ENCODE results near the gene NDOR1.

The NDOR1 gene

GRCh38 chr9:137182836-137183235 is 22.7 kb upstream of the NDOR1 start:
- DNase-seq (ENCODE audit: extremely low read depth in 1 of 2, low read depth in 1 of 2) = no peak

- no peak for DNase-seq (ENCODE audit: extremely low read depth in 1 of 2, low read depth in 1 of 2)
These were observed 21.4 kb upstream of the NDOR1 start for GRCh38 chr9:137183980-137184595.

GRCh38 chr9:137184881-137185660 is 20.4 kb upstream of the NDOR1 start:
- no peak for DNase-seq (ENCODE audit: extremely low read depth in 1 of 2, low read depth in 1 of 2)

- no peak for DNase-seq (ENCODE audit: extremely low read depth in 1 of 2, low read depth in 1 of 2)
These were observed 19.6 kb upstream of the NDOR1 start for GRCh38 chr9:137185921-137186320.

- DNase-seq (ENCODE audit: extremely low read depth in 1 of 2, low read depth in 1 of 2) = no peak
These were observed 19.1 kb upstream of the NDOR1 start for GRCh38 chr9:137186385-137186784.

GRCh38 chr9:137187386-137187785 is 18.1 kb upstream of the NDOR1 start:
- no peak for DNase-seq (ENCODE audit: extremely low read depth in 1 of 2, low read depth in 1 of 2)

GRCh38 chr9:137188086-137188489 is 17.4 kb upstream of the NDOR1 start:
- DNase-seq (ENCODE audit: extremely low read depth in 1 of 2, low read depth in 1 of 2) = no peak

- peak; percentile 68 to 95 for DNase-seq (ENCODE audit: extremely low read depth in 1 of 2, low read depth in 1 of 2)
These were observed 16.8 kb upstream of the NDOR1 start, which contains the start of the genes ANAPC2 and SSNA1 for GRCh38 chr9:137188490-137189296. TSS of gene ANAPC2 (minus strand) at chr9:137188560. CDS start at chr9:137188532, 28 bp downstream. TSS of gene SSNA1 (plus strand) at chr9:137188676. CDS start at chr9:137188727, 51 bp downstream.

- DNase-seq (ENCODE audit: extremely low read depth in 1 of 2, low read depth in 1 of 2) = no peak
These were observed 15.9 kb upstream of the NDOR1 start for GRCh38 chr9:137189297-137190295.

- no peak for DNase-seq (ENCODE audit: extremely low read depth in 1 of 2, low read depth in 1 of 2)
These were observed 15.1 kb upstream of the NDOR1 start for GRCh38 chr9:137190315-137190856.

GRCh38 chr9:137191245-137191644 is 14.3 kb upstream of the NDOR1 start:
- no peak for DNase-seq (ENCODE audit: extremely low read depth in 1 of 2, low read depth in 1 of 2)

- no peak for DNase-seq (ENCODE audit: extremely low read depth in 1 of 2, low read depth in 1 of 2)
These were observed 13.6 kb upstream of the NDOR1 start for GRCh38 chr9:137191691-137192447.

- DNase-seq (ENCODE audit: extremely low read depth in 1 of 2, low read depth in 1 of 2) = no peak
These were observed 13.1 kb upstream of the NDOR1 start for GRCh38 chr9:137192448-137192780.

GRCh38 chr9:137192859-137193258 is 12.6 kb upstream of the NDOR1 start:
- DNase-seq (ENCODE audit: extremely low read depth in 1 of 2, low read depth in 1 of 2) = no peak

GRCh38 chr9:137193771-137194170 is 11.7 kb upstream of the NDOR1 start:
- no peak for DNase-seq (ENCODE audit: extremely low read depth in 1 of 2, low read depth in 1 of 2)

GRCh38 chr9:137194388-137194787 is 11.1 kb upstream of the NDOR1 start:
- no peak for DNase-seq (ENCODE audit: extremely low read depth in 1 of 2, low read depth in 1 of 2)

GRCh38 chr9:137194909-137195308 is 10.6 kb upstream of the NDOR1 start:
- no peak for DNase-seq (ENCODE audit: extremely low read depth in 1 of 2, low read depth in 1 of 2)

- no peak for DNase-seq (ENCODE audit: extremely low read depth in 1 of 2, low read depth in 1 of 2)
These were observed 9.8 kb upstream of the NDOR1 start for GRCh38 chr9:137195525-137196220.
